CD8-positive, alpha-beta memory T cell (primary cell): ENCODE data around the gene TMIGD3. TPM values are rescaled to one million over a fixed set of nuclear protein-coding genes. Genes with fewer than 3 reads are reported as not detected.

Source experiments
- CTCF ChIA-PET: fragments of 350-600 bp; sonication (Branson Sonifier 250); formaldehyde crosslinking; loops from one replicate; lab custom pipeline; 2021; ENCODE audit warnings: antibody characterized with exemption; lab: Charles Lee
- POLR2A ChIA-PET: fragments of 350-600 bp; sonication (Branson Sonifier 250); formaldehyde crosslinking; loops from one replicate; lab custom pipeline; 2021; ENCODE audit warnings: antibody characterized with exemption; lab: Charles Lee
- DNase-seq, 5 donors: peaks; one replicate each; pipeline versions ENCODE4 v3.0.0 to v3.0.0-alpha.2; 2020 to 2022; ENCODE audit warnings: mixed read lengths in 1 of 5
- H3K27ac ChIP-seq: one replicate; pipeline ENCODE4 v1.7.0; 2013; ENCODE audit warnings: low read depth, mild to moderate bottlenecking, low read length, moderate library complexity
- H3K27me3 ChIP-seq: 2 replicates; pipeline ENCODE4 v1.7.0; 2013; ENCODE audit warnings: low read length, mild to moderate bottlenecking; ENCODE audit not compliant: insufficient read depth, poor library complexity, severe bottlenecking
- H3K36me3 ChIP-seq: 2 replicates; pipeline ENCODE4 v1.7.0; 2013; ENCODE audit warnings: mild to moderate bottlenecking, low read length, moderate library complexity; ENCODE audit not compliant: insufficient read depth
- H3K4me1 ChIP-seq: 2 replicates; pipeline ENCODE4 v1.7.0; 2013; ENCODE audit warnings: mild to moderate bottlenecking, low read length, moderate library complexity; ENCODE audit not compliant: insufficient read depth
- H3K4me3 ChIP-seq: 2 replicates; pipeline ENCODE4 v1.7.0; 2013; ENCODE audit warnings: mild to moderate bottlenecking, low read length
- H3K9me3 ChIP-seq: 2 replicates; pipeline ENCODE4 v1.7.0; 2013; ENCODE audit warnings: mild to moderate bottlenecking, low read length
- H3K27ac Mint-ChIP-seq, 8 donors: one replicate each; pipeline ENCODE4 v1.8.0; 2020 to 2021; ENCODE audit warnings: mixed read lengths in 8 of 8, mild to moderate bottlenecking in 6 of 8, inconsistent platforms in 3 of 8, moderate library complexity in 3 of 8
- H3K27me3 Mint-ChIP-seq, 2 donors: one replicate each; pipeline ENCODE4 v1.8.0; 2020 to 2021; ENCODE audit warnings: mixed read lengths in 2 of 2, mild to moderate bottlenecking in 1 of 2, moderate library complexity in 1 of 2
- H3K36me3 Mint-ChIP-seq, 3 donors: one replicate each; pipeline ENCODE4 v1.8.0; 2020 to 2021; ENCODE audit warnings: mixed read lengths in 3 of 3, inconsistent platforms in 1 of 3, mild to moderate bottlenecking in 1 of 3
- H3K4me1 Mint-ChIP-seq, 3 donors: one replicate each; pipeline ENCODE4 v1.8.0; 2020 to 2021; ENCODE audit warnings: mixed read lengths in 3 of 3, inconsistent platforms in 1 of 3, mild to moderate bottlenecking in 1 of 3
- H3K4me3 Mint-ChIP-seq, 7 donors: one replicate each; pipeline ENCODE4 v1.8.0; 2020 to 2021; ENCODE audit warnings: mixed read lengths in 7 of 7, mild to moderate bottlenecking in 6 of 7, moderate library complexity in 4 of 7, inconsistent platforms in 2 of 7
- H3K9me3 Mint-ChIP-seq, 5 donors: one replicate each; pipeline ENCODE4 v1.8.0; 2020 to 2022; ENCODE audit warnings: mixed read lengths in 5 of 5, mild to moderate bottlenecking in 3 of 5, moderate library complexity in 2 of 5, inconsistent platforms in 1 of 5
- polyA plus RNA-seq: library from polyadenylated mRNA; unstranded; fragments of 300-500 nt; fragmentation: Illumina TruSeq; gene quantifications from one replicate; pipeline ENCODE4 v1.2.3, GENCODE V29; 2021
- total RNA-seq, 2 experiments: library from RNA; stranded (reverse); gene quantifications; one replicate each; pipeline ENCODE4 v1.2.3, GENCODE V29; 2021

The TMIGD3 gene
- total and polyA plus RNA-seq, 3 experiments from 2014 or later, result 0.26 TPM; not detected in 2

DNA sequence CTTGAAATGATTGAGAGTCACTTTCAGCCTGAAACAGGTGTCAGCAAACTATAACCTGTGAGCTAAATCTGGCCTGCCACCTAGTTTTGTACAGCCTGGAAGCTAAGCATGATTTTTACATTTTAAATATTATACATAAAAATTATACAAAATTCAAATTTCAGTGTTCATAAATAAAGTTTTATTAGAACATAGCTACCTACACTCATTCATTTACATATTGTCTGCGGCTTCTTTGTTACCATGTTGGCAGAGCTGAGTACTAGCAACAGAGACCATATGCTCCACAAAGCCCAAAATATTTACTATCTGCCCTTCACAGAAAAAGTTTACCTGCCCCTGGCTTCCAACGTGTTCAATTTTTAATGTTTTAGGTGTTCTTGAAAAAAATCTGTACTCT lies 37.7 kb downstream of the TMIGD3 start:
- Mint-ChIP-seq H3K27ac (peak overlapping the region in 1 of 8 donors; percentile 39), H3K4me3 (no peak overlapping the region), H3K9me3 (no peaks in the 10 kb centered on the region), H3K27me3 (no peaks in the 10 kb centered on the region), H3K36me3 (peaks cover 0 to 43% (median 19%) of the 10 kb centered on the region in 3 donors), H3K4me1 (peaks cover 10 to 17% (median 14%) of the 10 kb centered on the region in 3 donors)
- H3K27me3 ChIP-seq, result no peaks in the 10 kb centered on the region
- H3K9me3 ChIP-seq, result no peaks in the 10 kb centered on the region
- no peak for DNase-seq
- H3K4me3 ChIP-seq, result no peak overlapping the region
- ChIA-PET CTCF (interaction anchor here (1.1 kb wide), 1 partner anchor 43 kb away, joined by 4 read pairs; no protein-coding TSS in a partner anchor), POLR2A (no interaction called here)
- H3K36me3 ChIP-seq, result peaks cover 11% of the 10 kb centered on the region
- no peak overlapping the region for H3K27ac ChIP-seq
- H3K4me1 ChIP-seq, result peaks cover 25% of the 10 kb centered on the region

DNA sequence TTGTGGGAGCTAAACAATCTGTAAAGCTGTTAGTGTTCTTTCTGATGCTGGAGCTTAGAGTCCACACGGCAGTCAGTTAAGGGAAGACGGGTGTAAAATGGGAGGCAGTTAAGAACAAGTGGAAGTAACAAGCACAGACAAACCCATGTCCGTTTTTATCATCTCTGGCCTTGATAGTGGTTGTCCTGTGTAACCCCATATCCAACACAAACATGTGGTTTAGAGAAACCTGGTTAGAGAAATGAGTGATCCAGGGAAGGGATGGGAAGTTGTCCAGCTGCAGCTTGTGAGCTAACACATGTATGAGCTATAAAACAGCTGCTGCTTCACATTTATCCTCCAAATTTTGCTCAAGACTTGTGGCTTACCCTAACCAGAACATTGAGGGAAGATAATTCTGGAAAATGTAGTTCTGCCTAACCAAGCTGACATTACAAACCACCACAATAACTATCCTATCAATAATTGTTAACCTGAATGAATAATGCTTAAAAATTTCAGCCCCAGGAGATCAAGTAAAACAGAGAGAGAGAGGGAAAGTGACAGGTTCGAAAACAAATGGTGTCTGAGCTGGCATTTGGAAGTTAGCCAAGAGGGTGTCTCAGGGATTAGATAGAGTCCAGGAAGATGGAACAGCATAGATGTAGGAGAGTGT lies 40.3 kb downstream of the TMIGD3 start:
- H3K4me3 ChIP-seq, result no peak overlapping the region
- ChIA-PET POLR2A (interaction anchor here (1.0 kb wide), 1 partner anchor 15 kb away, joined by 3 read pairs; no protein-coding TSS in a partner anchor), CTCF (interaction anchor here (1.1 to 2.9 kb wide), 3 partner anchors 9 to 45 kb away, joined by 4 to 11 read pairs (median 4); no protein-coding TSS in a partner anchor)
- no peaks in the 10 kb centered on the region for H3K4me1 ChIP-seq
- H3K36me3 Mint-ChIP-seq, result peaks cover 0 to 67% (median 25%) of the 10 kb centered on the region in 3 donors
- H3K9me3 ChIP-seq, result no peaks in the 10 kb centered on the region
- H3K36me3 ChIP-seq, result peaks cover 20% of the 10 kb centered on the region
- peak overlapping the region; percentile 21 for H3K27ac ChIP-seq
- H3K27me3 ChIP-seq, result no peaks in the 10 kb centered on the region
- DNase-seq, result no peak
- no peaks in the 10 kb centered on the region for H3K9me3 Mint-ChIP-seq
- peak overlapping the region in 5 of 8 donors; percentile 12 to 74 (median 35) for H3K27ac Mint-ChIP-seq
- H3K27me3 Mint-ChIP-seq, result no peaks in the 10 kb centered on the region
- H3K4me1 Mint-ChIP-seq, result peaks cover 12 to 24% (median 23%) of the 10 kb centered on the region in 3 donors
- H3K4me3 Mint-ChIP-seq, result no peak overlapping the region

DNA sequence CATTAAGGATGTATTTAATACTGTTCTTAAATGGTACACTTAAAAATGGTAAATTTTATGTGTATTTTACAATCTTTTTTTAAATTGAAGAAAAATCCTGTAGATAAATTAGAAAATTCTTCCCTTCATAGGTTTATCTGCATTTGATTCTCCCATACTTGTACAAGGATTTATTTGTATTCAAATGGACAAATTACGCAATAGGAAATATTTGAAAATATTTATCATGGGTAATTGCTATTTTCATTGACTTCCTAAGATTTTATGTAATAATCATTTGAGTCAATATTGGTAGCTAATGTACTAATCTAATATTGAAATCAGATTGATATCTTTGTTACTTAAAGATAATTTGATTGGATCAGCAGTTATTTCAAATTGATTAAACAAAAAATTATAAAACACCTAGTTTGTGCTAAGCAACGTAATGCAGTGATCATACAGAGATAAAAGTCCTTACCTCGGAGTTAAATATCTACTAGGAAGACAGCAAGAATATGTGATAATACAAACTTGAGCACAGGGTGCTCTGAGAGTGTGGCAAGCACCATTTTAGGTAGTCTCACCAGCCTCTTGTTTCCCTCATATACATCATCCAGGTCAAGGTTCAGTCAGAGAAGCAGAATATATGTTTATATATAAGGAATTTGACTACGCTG lies 40.9 kb downstream of the TMIGD3 start:
- Histone ChIP-seq H3K4me3 (no peak overlapping the region), H3K27ac (peak overlapping the region; percentile 21), H3K9me3 (no peaks in the 10 kb centered on the region), H3K27me3 (no peaks in the 10 kb centered on the region), H3K4me1 (no peaks in the 10 kb centered on the region), H3K36me3 (peaks cover 20% of the 10 kb centered on the region)
- ChIA-PET POLR2A (interaction anchor here (1.0 kb wide), 1 partner anchor 14 kb away, joined by 3 read pairs; no protein-coding TSS in a partner anchor), CTCF (interaction anchor here (0.7 to 2.9 kb wide), 4 partner anchors 9 to 1402 kb away, joined by 3 to 11 read pairs (median 4); no protein-coding TSS in a partner anchor)
- Mint-ChIP-seq H3K4me1 (peaks cover 15 to 28% (median 21%) of the 10 kb centered on the region in 3 donors), H3K36me3 (peaks cover 0 to 68% (median 24%) of the 10 kb centered on the region in 3 donors), H3K27me3 (no peaks in the 10 kb centered on the region), H3K4me3 (no peak overlapping the region), H3K27ac (peak overlapping the region in 1 of 8 donors; percentile 35), H3K9me3 (no peaks in the 10 kb centered on the region)
- no peak for DNase-seq

DNA sequence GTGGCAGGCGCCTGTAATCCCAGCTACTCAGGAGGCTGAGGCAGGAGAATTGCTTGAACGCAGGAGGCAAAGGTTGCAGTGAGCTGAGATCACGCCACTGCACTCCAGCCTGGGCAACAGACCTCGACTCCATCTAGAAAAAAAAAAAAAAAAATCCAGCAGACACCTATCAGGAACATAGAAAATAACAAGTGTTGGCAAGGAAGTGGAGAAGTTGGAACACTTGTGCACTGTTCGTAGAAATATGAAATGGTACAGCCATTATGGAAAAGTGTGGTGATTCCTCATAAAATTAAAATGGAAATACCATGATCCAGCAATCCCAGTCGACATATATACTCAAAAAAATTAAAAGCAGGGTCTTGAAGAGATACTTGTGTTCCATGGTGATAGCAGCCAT lies 41.7 kb downstream of the TMIGD3 start:
- peaks cover 3 to 74% (median 23%) of the 10 kb centered on the region in 3 donors for H3K36me3 Mint-ChIP-seq
- Histone ChIP-seq H3K4me3 (no peak overlapping the region), H3K27ac (no peak overlapping the region), H3K9me3 (no peaks in the 10 kb centered on the region), H3K4me1 (no peaks in the 10 kb centered on the region), H3K36me3 (peaks cover 25% of the 10 kb centered on the region), H3K27me3 (no peaks in the 10 kb centered on the region)
- ChIA-PET CTCF (interaction anchor here (0.7 to 2.9 kb wide), 3 partner anchors 8 to 1401 kb away, joined by 3 to 11 read pairs (median 4); no protein-coding TSS in a partner anchor), POLR2A (no interaction called here)
- H3K9me3 Mint-ChIP-seq, result no peaks in the 10 kb centered on the region
- H3K4me1 Mint-ChIP-seq, result peaks cover 15 to 32% (median 23%) of the 10 kb centered on the region in 3 donors
- H3K27me3 Mint-ChIP-seq, result no peaks in the 10 kb centered on the region
- no peak overlapping the region for H3K4me3 Mint-ChIP-seq
- DNase-seq, result no peak
- no peak overlapping the region for H3K27ac Mint-ChIP-seq

DNA sequence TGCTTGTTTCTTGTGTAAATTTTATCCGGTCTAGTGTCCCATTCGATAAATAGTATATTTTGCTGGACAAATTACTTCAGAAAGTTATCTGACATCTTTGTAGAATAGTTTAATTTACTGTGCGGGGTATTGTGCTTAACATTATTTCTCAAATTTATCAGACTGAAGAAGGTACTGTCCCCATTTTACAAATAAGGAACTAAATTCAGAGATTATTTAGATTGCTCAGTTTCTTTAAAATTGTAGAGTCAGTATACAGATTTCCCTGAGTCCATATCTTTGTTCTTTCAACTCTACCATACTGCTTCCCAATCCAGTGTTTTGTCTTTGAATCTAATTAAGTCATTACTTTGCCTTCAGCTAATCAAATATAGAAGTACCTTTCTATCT lies 47.8 kb downstream of the TMIGD3 start:
- Mint-ChIP-seq H3K36me3 (peaks cover 3 to 89% (median 24%) of the 10 kb centered on the region in 3 donors), H3K27ac (peak overlapping the region in 6 of 8 donors; percentile 23 to 79 (median 48)), H3K9me3 (no peaks in the 10 kb centered on the region), H3K4me1 (peaks cover 49 to 77% (median 72%) of the 10 kb centered on the region in 3 donors), H3K27me3 (no peaks in the 10 kb centered on the region), H3K4me3 (no peak overlapping the region)
- DNase-seq, result no peak
- POLR2A ChIA-PET, result no interaction called here
- H3K4me3 ChIP-seq, result no peak overlapping the region
- H3K36me3 ChIP-seq, result peaks cover 32% of the 10 kb centered on the region
- peaks cover 48% of the 10 kb centered on the region for H3K4me1 ChIP-seq
- no peak overlapping the region for H3K27ac ChIP-seq
- CTCF ChIA-PET, result no interaction called here
- no peaks in the 10 kb centered on the region for H3K27me3 ChIP-seq
- H3K9me3 ChIP-seq, result no peaks in the 10 kb centered on the region

DNA sequence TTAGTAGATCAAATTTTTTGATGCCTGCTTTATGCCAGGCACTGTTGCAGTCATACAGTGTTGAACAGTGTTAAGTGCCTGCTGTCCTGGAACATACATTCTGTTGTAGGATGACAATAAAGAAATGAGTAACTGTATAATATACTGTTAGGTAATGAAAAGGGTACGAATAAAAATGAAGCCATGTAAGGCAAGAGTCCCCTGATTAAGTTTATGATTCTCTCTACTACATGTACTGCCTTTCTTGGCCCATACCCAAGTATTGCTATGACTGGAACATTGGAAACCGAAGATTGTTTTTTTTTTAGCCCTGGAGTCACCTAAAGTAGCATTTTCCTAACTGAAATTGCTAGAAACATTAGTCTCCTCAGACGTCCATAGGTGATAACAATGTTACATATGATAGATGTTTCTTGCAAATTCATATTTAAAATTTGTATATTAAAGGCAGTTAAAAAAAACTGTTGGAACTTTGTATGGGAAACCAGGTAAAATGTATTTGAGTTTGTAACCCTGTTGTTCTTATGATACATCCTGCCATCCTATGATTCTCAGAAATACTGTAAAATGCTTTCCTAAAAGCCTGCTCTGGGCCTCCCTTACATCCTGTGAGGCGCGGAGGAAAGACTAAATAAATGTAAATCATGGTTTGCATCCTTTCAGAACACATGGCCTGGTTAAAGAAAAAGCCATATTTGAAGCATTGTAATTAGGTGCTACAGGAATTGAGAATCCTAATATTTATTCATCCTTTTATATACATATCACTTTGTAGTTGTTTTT lies 48.4 kb downstream of the TMIGD3 start:
- Mint-ChIP-seq H3K4me3 (peak overlapping the region in 2 of 7 donors; percentile 4 to 54), H3K27me3 (no peaks in the 10 kb centered on the region)

DNA sequence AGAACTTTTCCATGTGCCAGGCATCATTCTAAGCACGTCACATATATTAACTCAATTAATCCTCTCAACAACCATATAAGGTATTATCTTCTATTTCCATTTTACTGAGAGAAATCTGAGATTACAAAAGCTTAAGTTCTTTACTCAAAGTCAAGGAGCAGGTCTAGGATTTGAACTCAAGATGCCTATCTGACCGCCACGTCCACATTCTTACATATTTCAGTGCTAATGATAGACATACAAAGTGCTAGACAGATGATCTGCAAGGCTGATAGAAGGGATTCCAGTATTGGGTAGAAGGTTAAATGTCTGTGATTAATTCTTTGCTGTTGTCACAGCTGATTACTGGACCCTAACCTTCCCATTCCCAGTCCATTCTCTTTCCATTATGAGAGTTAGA lies 49.7 kb downstream of the TMIGD3 start:
- no peak for DNase-seq
- Histone ChIP-seq H3K4me1 (peaks cover 57% of the 10 kb centered on the region), H3K4me3 (no peak overlapping the region), H3K36me3 (peaks cover 30% of the 10 kb centered on the region), H3K27ac (no peak overlapping the region), H3K9me3 (no peaks in the 10 kb centered on the region), H3K27me3 (no peaks in the 10 kb centered on the region)
- no peaks in the 10 kb centered on the region for H3K9me3 Mint-ChIP-seq
- ChIA-PET POLR2A (interaction anchor here (0.7 kb wide), 1 partner anchor 314 kb away, joined by 6 read pairs; no protein-coding TSS in a partner anchor), CTCF (interaction anchor here (1.2 to 7.2 kb wide), 4 partner anchors 9 to 55 kb away, joined by 3 to 38 read pairs (median 4); no protein-coding TSS in a partner anchor)
- H3K27me3 Mint-ChIP-seq, result no peaks in the 10 kb centered on the region
- peak overlapping the region in 5 of 8 donors; percentile 3 to 68 (median 32) for H3K27ac Mint-ChIP-seq
- peak overlapping the region in 2 of 7 donors; percentile 19 to 27 for H3K4me3 Mint-ChIP-seq
- peaks cover 3 to 84% (median 21%) of the 10 kb centered on the region in 3 donors for H3K36me3 Mint-ChIP-seq
- H3K4me1 Mint-ChIP-seq, result peaks cover 61 to 87% (median 86%) of the 10 kb centered on the region in 3 donors

More for the DNA sequence above, 48.4 kb downstream of the TMIGD3 start:
- peaks cover 52 to 83% (median 78%) of the 10 kb centered on the region in 3 donors for H3K4me1 Mint-ChIP-seq
- H3K27ac Mint-ChIP-seq, result peak overlapping the region in 7 of 8 donors; percentile 23 to 66 (median 49)
- POLR2A ChIA-PET, result no interaction called here
- peaks cover 30% of the 10 kb centered on the region for H3K36me3 ChIP-seq
- no peaks in the 10 kb centered on the region for H3K9me3 Mint-ChIP-seq
- no peak overlapping the region for H3K4me3 ChIP-seq
- peaks cover 54% of the 10 kb centered on the region for H3K4me1 ChIP-seq
- peaks cover 3 to 87% (median 23%) of the 10 kb centered on the region in 3 donors for H3K36me3 Mint-ChIP-seq
- CTCF ChIA-PET, result no interaction called here
- DNase-seq, result no peak
- no peaks in the 10 kb centered on the region for H3K27me3 ChIP-seq
- no peak overlapping the region for H3K27ac ChIP-seq
- no peaks in the 10 kb centered on the region for H3K9me3 ChIP-seq
